Body of pancreas (tissue), 4 donors: ENCODE data around the gene MADCAM1. TPM values are rescaled to one million over a fixed set of nuclear protein-coding genes. Genes with fewer than 3 reads are reported as not detected.
A peak's percentile ranks its signal among the peaks of the same experiment; 100 is the strongest.

Source experiments
- ATAC-seq: fragments of 150-250 bp; one replicate; pipeline ENCODE4 v1.9.1; 2016
- DNase-seq, 4 donors: peaks; one replicate each; pipeline ENCODE4 v3.0.0-alpha.2; 2019
- H3K27ac ChIP-seq, 4 donors: fragments of 200-600 bp; sonication (generic); 1 replicate in 3 of 4; 2 replicates in 1 of 4; pipeline versions ENCODE4 v1.5.1 to v1.6.1; 2016 to 2019; ENCODE audit warnings: mild to moderate bottlenecking in 1 of 4, mixed read lengths in 1 of 4, moderate library complexity in 1 of 4
- H3K27me3 ChIP-seq, 2 donors: fragments of 200-600 bp; sonication (generic); one replicate each; pipeline ENCODE4 v1.6.0; 2016; ENCODE audit warnings: mild to moderate bottlenecking in 1 of 2
- H3K36me3 ChIP-seq, 2 donors: fragments of 200-600 bp; sonication (generic); replicated peaks in 1 of 2; 2 replicates each; pipeline ENCODE4 v1.5.1; 2016; ENCODE audit warnings: low read depth in 2 of 2; ENCODE audit not compliant: insufficient read depth in 1 of 2
- H3K4me1 ChIP-seq: fragments of 200-600 bp; sonication (generic); one replicate; pipeline ENCODE4 v1.6.0; 2016
- H3K4me3 ChIP-seq, 2 donors: fragments of 200-600 bp; sonication (generic); 1 replicate in 1 of 2; 2 replicates in 1 of 2; pipeline ENCODE4 v1.5.1; 2016 to 2019
- H3K9me3 ChIP-seq, 3 donors: fragments of 200-600 bp; sonication (generic); 1 replicate in 2 of 3; 2 replicates in 1 of 3; pipeline ENCODE4 v1.5.1; 2016
- POLR2A ChIP-seq, 3 donors: fragments of 450-650 bp; IDR thresholded peaks; one replicate each; pipeline ENCODE4 v1.6.1; 2016; ENCODE audit warnings: antibody characterized with exemption in 3 of 3, mild to moderate bottlenecking in 2 of 3
- WGBS, 2 donors: methylation state at CpG; one replicate each; pipeline ENCODE4 v1.1.5; 2017; 5-methylcytosine and 5-hydroxymethylcytosine counted together
- intact Hi-C: fragments of 100-400 bp; cut with DNase I; formaldehyde crosslinking; loops from one replicate; pipeline ENCODE4 v1.15.1; 2023
- total RNA-seq, 2 donors: library from RNA; depleted of rRNA; stranded (reverse); fragments of >200 nt; gene quantifications; one replicate each; pipeline ENCODE4 v1.1.0, GENCODE V29; 2016
- TF ChIP-seq, protein P1 (sequence below), 7 experiments: fragments of 450-650 bp in 4 of 7; fragments of 200-600 bp in 3 of 7; sonication (generic) in 3 of 7; IDR thresholded peaks; one replicate each; pipeline ENCODE4 v1.5.1; 2016 to 2019; ENCODE audit warnings: antibody characterized with exemption in 7 of 7

MADCAM1 gene
- total RNA-seq, 2 donors from 2014 or later, result 3.6 TPM; not detected in 1

DNA sequence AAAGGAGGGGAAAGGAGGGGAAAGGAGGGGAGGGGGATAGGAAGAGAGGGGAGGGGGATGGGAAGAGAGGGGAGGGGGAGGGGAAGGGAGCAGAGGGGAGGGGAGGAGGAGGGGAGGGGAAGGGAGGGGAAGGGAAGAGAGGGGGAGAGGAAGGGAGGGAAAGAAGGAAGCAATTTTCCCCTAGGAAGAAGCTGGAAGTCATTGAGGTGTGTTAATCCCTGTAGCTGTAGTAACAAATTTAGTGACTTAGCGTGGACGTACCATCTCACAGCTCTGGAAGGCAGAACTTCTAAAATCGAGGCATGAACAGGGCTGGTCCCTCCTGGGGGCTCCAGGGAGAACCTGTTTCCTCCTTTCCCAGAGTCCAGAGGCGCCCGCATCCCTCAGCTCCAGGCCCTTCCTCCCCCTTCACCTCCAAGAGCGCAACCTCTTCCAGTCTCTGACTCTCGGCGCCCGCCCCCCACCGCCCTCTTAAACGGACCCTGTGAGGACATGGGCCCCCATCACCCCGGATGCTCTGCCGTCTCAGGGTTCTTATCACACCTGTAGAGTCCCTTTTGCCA, 29.7 kb downstream of the MADCAM1 start:
- no peak for TF ChIP-seq POLR2A (IDR thresholded peaks at IDR 0.05)
- TF ChIP-seq, protein P1, sequence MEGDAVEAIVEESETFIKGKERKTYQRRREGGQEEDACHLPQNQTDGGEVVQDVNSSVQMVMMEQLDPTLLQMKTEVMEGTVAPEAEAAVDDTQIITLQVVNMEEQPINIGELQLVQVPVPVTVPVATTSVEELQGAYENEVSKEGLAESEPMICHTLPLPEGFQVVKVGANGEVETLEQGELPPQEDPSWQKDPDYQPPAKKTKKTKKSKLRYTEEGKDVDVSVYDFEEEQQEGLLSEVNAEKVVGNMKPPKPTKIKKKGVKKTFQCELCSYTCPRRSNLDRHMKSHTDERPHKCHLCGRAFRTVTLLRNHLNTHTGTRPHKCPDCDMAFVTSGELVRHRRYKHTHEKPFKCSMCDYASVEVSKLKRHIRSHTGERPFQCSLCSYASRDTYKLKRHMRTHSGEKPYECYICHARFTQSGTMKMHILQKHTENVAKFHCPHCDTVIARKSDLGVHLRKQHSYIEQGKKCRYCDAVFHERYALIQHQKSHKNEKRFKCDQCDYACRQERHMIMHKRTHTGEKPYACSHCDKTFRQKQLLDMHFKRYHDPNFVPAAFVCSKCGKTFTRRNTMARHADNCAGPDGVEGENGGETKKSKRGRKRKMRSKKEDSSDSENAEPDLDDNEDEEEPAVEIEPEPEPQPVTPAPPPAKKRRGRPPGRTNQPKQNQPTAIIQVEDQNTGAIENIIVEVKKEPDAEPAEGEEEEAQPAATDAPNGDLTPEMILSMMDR (IDR thresholded peaks at IDR 0.05), result no peak
- H3K27me3 ChIP-seq, result no peaks in the 10 kb centered on the region
- H3K9me3 ChIP-seq, result no peaks in the 10 kb centered on the region
- intact Hi-C loops, result no loop called here
- WGBS, 2 donors, result 52 to 59% methylated on average over 13 of the region's 13 CpGs
- no peak overlapping the region for H3K27ac ChIP-seq
- H3K36me3 ChIP-seq, result no peaks in the 10 kb centered on the region
- H3K4me3 ChIP-seq, result no peak overlapping the region
- DNase-seq (no peak), ATAC-seq (no peak)
- H3K4me1 ChIP-seq, result peaks cover 7% of the 10 kb centered on the region

DNA sequence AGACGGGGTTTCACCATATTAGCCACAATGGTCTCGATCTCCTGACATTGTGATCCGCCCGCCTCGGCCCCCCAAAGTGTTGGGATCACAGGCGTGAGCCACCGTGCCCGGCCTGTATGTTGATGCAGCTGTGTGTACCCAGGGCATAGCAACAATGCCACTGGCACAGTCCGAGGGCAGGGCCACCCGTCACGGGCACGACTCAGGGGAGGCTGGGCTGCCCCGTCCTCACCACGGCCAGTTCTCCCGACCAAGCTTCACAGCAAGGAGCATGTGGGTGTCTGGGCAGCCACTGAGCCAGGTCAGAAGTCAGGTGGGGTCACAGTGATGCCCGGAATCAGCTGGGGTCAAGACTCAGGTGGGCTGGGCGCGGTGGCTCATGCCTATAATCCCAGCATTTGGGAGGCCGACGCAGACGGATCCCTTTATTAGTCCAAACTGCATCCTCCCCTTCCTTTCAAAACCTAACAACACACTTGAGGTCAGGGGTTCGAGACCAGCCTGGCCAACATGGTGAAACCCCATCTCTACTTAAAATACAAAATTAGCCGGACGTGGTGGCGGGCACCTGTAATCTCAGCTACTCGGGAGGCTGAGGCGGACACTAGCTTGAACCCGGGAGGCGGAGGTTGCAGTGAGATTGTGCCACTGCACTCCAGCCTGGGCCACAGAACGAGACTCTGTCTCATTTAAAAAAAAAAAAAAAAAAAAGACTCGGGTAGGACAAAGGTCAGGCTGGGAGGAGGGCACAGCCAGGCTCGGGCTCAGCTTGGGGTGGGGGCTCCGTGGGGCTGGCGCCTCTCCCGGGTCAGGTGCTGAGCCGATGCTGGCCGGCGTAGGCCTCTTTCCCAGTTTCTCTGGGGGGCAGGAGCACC, 34.1 kb downstream of the MADCAM1 start:
- no peaks in the 10 kb centered on the region for H3K9me3 ChIP-seq
- 58% methylated on average over 27 to 38 of the region's 38 CpGs for WGBS, 2 donors
- no peaks in the 10 kb centered on the region for H3K27me3 ChIP-seq
- H3K4me3 ChIP-seq, result peak overlapping the region; percentile 66 to 95
- peak overlapping the region; percentile 80 to 96 (median 86) for H3K27ac ChIP-seq
- H3K36me3 ChIP-seq, result no peaks in the 10 kb centered on the region
- intact Hi-C loops, result no loop called here
- no peak for TF ChIP-seq POLR2A (IDR thresholded peaks at IDR 0.05)
- TF ChIP-seq, protein P1 (IDR thresholded peaks at IDR 0.05), result no peak
- DNase-seq (no peak), ATAC-seq (peak; percentile 4)
- H3K4me1 ChIP-seq, result peaks cover 32% of the 10 kb centered on the region

DNA sequence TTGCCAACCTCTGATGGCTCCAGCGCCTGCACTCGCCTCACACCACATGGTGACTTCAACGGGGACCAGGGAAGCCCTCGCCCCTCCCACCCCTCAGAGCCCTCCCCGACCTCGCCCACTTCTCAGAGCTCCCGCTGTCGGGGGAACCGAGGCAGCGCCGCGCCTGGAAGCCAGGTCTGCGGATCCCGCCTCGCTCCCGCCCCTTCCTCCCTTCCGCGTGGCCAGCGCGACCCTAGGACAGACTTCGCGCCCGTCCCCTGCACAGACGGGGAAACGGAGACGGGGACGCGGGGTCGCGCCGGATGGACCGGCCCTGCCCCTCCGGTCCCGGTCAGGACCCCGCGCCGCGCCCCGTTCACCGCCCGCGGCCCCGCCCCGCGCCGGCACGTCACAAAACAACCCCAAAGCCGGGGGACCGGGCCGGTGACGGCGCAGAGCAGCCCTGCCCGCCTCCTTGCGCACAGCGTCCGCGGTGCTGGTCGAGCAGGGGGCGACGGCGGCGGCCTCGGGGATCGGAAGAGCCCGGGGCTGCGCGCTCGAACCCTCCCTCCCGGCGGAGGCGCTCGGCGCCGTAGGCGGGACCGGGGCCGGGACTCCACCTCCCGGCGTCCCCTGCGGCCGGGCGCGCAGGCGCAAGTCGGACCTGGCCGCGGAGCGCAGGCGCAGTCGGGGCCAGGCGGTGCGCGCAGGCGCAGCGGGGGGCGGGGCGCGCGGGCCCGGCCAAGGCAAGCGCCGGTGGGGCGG, 34.9 kb downstream of the MADCAM1 start:
- DNase-seq (peak; percentile 79 to 88 (median 86)), ATAC-seq (peak; percentile 91)
- Histone ChIP-seq H3K27ac (peak overlapping the region; percentile 80 to 96 (median 86)), H3K36me3 (peaks cover 0 to 2% of the 10 kb centered on the region in 2 donors), H3K9me3 (no peaks in the 10 kb centered on the region), H3K4me1 (peaks cover 37% of the 10 kb centered on the region), H3K27me3 (no peaks in the 10 kb centered on the region), H3K4me3 (peak overlapping the region; percentile 66 to 95)
- TF ChIP-seq POLR2A (IDR thresholded peaks at IDR 0.05), result peak; percentile 25 to 59 (median 31)
- TF ChIP-seq, protein P1 (IDR thresholded peaks at IDR 0.05), result peak in 1 of 7 experiments; percentile 28
- intact Hi-C loops, result no loop called here
- WGBS, 2 donors, result 0 to 1% methylated on average over 2 to 71 of the region's 103 CpGs

DNA sequence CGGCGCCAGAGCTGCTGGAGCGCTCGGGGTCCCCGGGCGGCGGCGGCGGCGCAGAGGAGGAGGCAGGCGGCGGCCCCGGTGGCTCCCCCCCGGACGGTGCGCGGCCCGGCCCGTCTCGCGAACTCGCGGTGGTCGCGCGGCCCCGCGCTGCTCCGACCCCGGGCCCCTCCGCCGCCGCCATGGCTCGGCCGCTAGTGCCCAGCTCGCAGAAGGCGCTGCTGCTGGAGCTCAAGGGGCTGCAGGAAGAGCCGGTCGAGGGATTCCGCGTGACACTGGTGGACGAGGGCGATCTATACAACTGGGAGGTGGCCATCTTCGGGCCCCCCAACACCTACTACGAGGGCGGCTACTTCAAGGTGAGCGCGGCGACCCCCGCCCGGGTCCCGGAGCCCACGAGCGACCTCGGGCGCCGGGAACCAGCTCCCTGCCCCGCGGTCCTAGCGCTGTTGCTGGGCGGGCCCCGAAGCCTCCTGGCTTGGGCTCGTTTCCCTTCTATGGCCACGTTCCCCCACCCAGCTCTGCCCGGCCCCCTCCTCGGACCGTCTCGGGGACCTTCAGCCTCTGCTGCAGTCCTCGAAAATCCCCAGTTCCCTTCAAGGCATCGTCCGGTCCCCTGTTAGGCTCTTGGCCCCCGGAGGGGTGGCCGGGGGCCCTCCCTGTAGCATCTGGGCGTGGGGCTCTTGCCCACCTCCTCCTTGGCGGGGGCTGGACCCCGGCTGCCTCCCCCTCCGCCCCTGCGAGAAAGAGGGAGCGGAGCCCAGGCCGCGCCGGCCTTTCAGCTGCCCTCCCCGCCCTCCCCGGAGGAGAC, 35.7 kb downstream of the MADCAM1 start, which contains the start of gene CDC34:
Gene CDC34, plus strand, starts transcription at position 8 of the 808 bp plus-strand sequence. Its CDS starts 172 bp downstream, at position 180.
- TF ChIP-seq, protein P1 (IDR thresholded peaks at IDR 0.05), result no peak
- TF ChIP-seq POLR2A (IDR thresholded peaks at IDR 0.05), result no peak
- peak; percentile 13 for ATAC-seq
- H3K9me3 ChIP-seq, result no peaks in the 10 kb centered on the region
- H3K4me1 ChIP-seq, result peaks cover 37% of the 10 kb centered on the region
- H3K36me3 ChIP-seq, result peaks cover 0 to 10% of the 10 kb centered on the region in 2 donors
- intact Hi-C loops, result no loop called here
- 0 to 1% methylated on average over 17 to 53 of the region's 84 CpGs for WGBS, 2 donors
- H3K4me3 ChIP-seq, result peak within 1 kb of the TSS; percentile 92 to 97
- no peaks in the 10 kb centered on the region for H3K27me3 ChIP-seq
- H3K27ac ChIP-seq, result peak within 1 kb of the TSS; percentile 80 to 96 (median 90)
- no peak for DNase-seq
